H1 (cell line): ENCODE data around the gene USP37. TPM values are rescaled to one million over a fixed set of nuclear protein-coding genes. Genes with fewer than 3 reads are reported as not detected.

Source experiments
- CTCF ChIA-PET: fragments of 300-600 bp; sonication (Branson Sonifier 250); formaldehyde crosslinking; loops from one replicate; lab custom pipeline; 2021; ENCODE audit not compliant: partially characterized antibody; lab: Charles Lee
- POLR2A ChIA-PET: fragments of 300-600 bp; sonication (Branson Sonifier 250); formaldehyde crosslinking; loops from one replicate; lab custom pipeline; 2021; ENCODE audit warnings: inconsistent platforms; ENCODE audit not compliant: partially characterized antibody; lab: Charles Lee
- DNase-seq, 2 experiments: peaks; one replicate each; pipeline versions ENCODE4 v3.0.0 to v3.0.0-alpha.2; 2010 to 2022; ENCODE audit warnings: low spot score in 2 of 2, low read depth in 1 of 2, mixed read lengths in 1 of 2
- FAIRE-seq: peaks from 2 replicates; lab custom pipeline; 2011; peaks lifted over from hg19 to GRCh38; lab: Jason Lieb, UNC
- H2AFZ ChIP-seq: 2 replicates; pipeline ENCODE4 v1.8.1; 2012; ENCODE audit warnings: low read length, inconsistent platforms
- H2AK5ac ChIP-seq: 2 replicates; pipeline ENCODE4 v1.6.1; 2013; ENCODE audit warnings: low read depth, low read length
- H2BK120ac ChIP-seq: replicated peaks from 2 replicates; pipeline ENCODE3; 2013; ENCODE audit warnings: low read depth, low read length, inconsistent platforms
- H2BK12ac ChIP-seq: 2 replicates; pipeline ENCODE4 v1.6.1; 2013; ENCODE audit warnings: low read depth, low read length
- H2BK15ac ChIP-seq: 2 replicates; pipeline ENCODE4 v1.6.1; 2013; ENCODE audit warnings: low read length
- H2BK20ac ChIP-seq: 2 replicates; pipeline ENCODE4 v1.6.1; 2013; ENCODE audit warnings: low read length
- H2BK5ac ChIP-seq: 2 replicates; pipeline ENCODE4 v1.6.1; 2013; ENCODE audit warnings: low read depth, low read length
- H3K14ac ChIP-seq: 2 replicates; pipeline ENCODE4 v1.6.1; 2013; ENCODE audit warnings: inconsistent platforms; ENCODE audit not compliant: insufficient read length
- H3K18ac ChIP-seq: 2 replicates; pipeline ENCODE4 v1.6.1; 2013; ENCODE audit warnings: low read length; ENCODE audit errors: extremely low read depth
- H3K23ac ChIP-seq: 2 replicates; pipeline ENCODE4 v1.6.1; 2013; ENCODE audit warnings: inconsistent platforms; ENCODE audit not compliant: insufficient read length
- H3K23me2 ChIP-seq: 2 replicates; pipeline ENCODE4 v1.6.1; 2013; ENCODE audit warnings: low read depth, low read length
- H3K27ac ChIP-seq: 2 replicates; pipeline ENCODE4 v1.6.1; 2011; ENCODE audit warnings: low read depth, low read length, inconsistent platforms
- H3K27me3 ChIP-seq, 4 experiments: replicated peaks in 1 of 4; 1 replicate in 1 of 4; 2 replicates in 3 of 4; pipeline versions ENCODE4 v1.6.1 to v1.8.1; 2011 to 2013; ENCODE audit warnings: low read length in 3 of 4, mild to moderate bottlenecking in 3 of 4, inconsistent platforms in 2 of 4, mixed read lengths in 2 of 4, moderate library complexity in 1 of 4; ENCODE audit not compliant: control insufficient read depth in 3 of 4, insufficient read depth in 3 of 4; ENCODE audit errors: extremely low read depth in 1 of 4
- H3K36me3 ChIP-seq, 4 experiments: 2 replicates each; pipeline versions ENCODE4 v1.6.1 to v1.8.1; 2011 to 2013; ENCODE audit warnings: mild to moderate bottlenecking in 4 of 4, low read length in 3 of 4, moderate library complexity in 2 of 4, control low read depth in 1 of 4, inconsistent platforms in 1 of 4; ENCODE audit not compliant: insufficient read depth in 4 of 4, control insufficient read depth in 2 of 4
- H3K4ac ChIP-seq: replicated peaks from 2 replicates; pipeline ENCODE3; 2013; ENCODE audit warnings: low read length, low read depth, mixed read lengths, inconsistent platforms; ENCODE audit not compliant: insufficient read length
- H3K4me1 ChIP-seq, 4 experiments: replicated peaks in 1 of 4; 1 replicate in 1 of 4; 2 replicates in 3 of 4; pipeline versions ENCODE4 v1.6.1 to v1.8.1; 2011 to 2013; ENCODE audit warnings: low read length in 3 of 4, inconsistent platforms in 2 of 4, mixed read lengths in 1 of 4; ENCODE audit not compliant: insufficient read depth in 4 of 4, control insufficient read depth in 3 of 4
- H3K4me2 ChIP-seq, 2 experiments: 2 replicates each; pipeline versions ENCODE4 v1.6.1 to v1.8.1; 2011 to 2013; ENCODE audit warnings: low read depth in 2 of 2, low read length in 2 of 2, control low read depth in 1 of 2, inconsistent platforms in 1 of 2, mild to moderate bottlenecking in 1 of 2; ENCODE audit not compliant: insufficient read depth in 1 of 2
- H3K4me3 ChIP-seq, 4 experiments: fragments of 200-600, 300-600 bp in 1 of 4; sonication (generic), shearing (Covaris generic), sonication (Bioruptor Twin) in 1 of 4; 2 replicates each; pipeline versions ENCODE4 v1.5.1 to v1.8.1; 2011 to 2016; ENCODE audit warnings: low read length in 4 of 4, low read depth in 3 of 4, control low read depth in 2 of 4, inconsistent platforms in 2 of 4, mild to moderate bottlenecking in 2 of 4, mixed read lengths in 1 of 4, moderate library complexity in 1 of 4; ENCODE audit not compliant: insufficient read depth in 2 of 4; ENCODE audit errors: extremely low read depth in 1 of 4
- H3K56ac ChIP-seq: replicated peaks from 2 replicates; pipeline ENCODE3; 2013; ENCODE audit warnings: low read depth, mild to moderate bottlenecking, mixed read lengths, low read length, inconsistent platforms; ENCODE audit not compliant: insufficient read length
- H3K79me1 ChIP-seq: 2 replicates; pipeline ENCODE4 v1.6.1; 2013; ENCODE audit warnings: low read depth, low read length, control low read depth
- H3K79me2 ChIP-seq, 2 experiments: 2 replicates each; pipeline versions ENCODE4 v1.6.1 to v1.8.1; 2012 to 2013; ENCODE audit warnings: low read length in 2 of 2, mild to moderate bottlenecking in 2 of 2, inconsistent platforms in 1 of 2; ENCODE audit not compliant: insufficient read depth in 2 of 2, control insufficient read depth in 1 of 2
- H3K9ac ChIP-seq, 4 experiments: replicated peaks in 1 of 4; 1 replicate in 1 of 4; 2 replicates in 3 of 4; pipeline versions ENCODE4 v1.6.1 to v1.8.1; 2011 to 2013; ENCODE audit warnings: low read depth in 3 of 4, low read length in 3 of 4, control low read depth in 2 of 4, mild to moderate bottlenecking in 2 of 4, moderate library complexity in 2 of 4, inconsistent platforms in 1 of 4; ENCODE audit errors: extremely low read depth in 1 of 4
- H3K9me3 ChIP-seq, 2 experiments: 2 replicates each; pipeline versions ENCODE4 v1.6.1 to v1.8.1; 2012 to 2013; ENCODE audit warnings: mild to moderate bottlenecking in 2 of 2, moderate library complexity in 2 of 2, control low read depth in 1 of 2, inconsistent platforms in 1 of 2, low read depth in 1 of 2, low read length in 1 of 2, mixed read lengths in 1 of 2; ENCODE audit not compliant: insufficient read depth in 2 of 2
- H4K20me1 ChIP-seq, 2 experiments: replicated peaks in 1 of 2; 2 replicates each; pipeline versions ENCODE3 to v1.8.1; 2011 to 2013; ENCODE audit warnings: inconsistent platforms in 2 of 2, low read length in 2 of 2, mild to moderate bottlenecking in 1 of 2; ENCODE audit not compliant: insufficient read depth in 2 of 2, control insufficient read depth in 1 of 2
- H4K5ac ChIP-seq: 2 replicates; pipeline ENCODE4 v1.6.1; 2013; ENCODE audit warnings: low read length, low read depth, mixed read lengths, inconsistent platforms; ENCODE audit not compliant: insufficient read length
- H4K8ac ChIP-seq: 2 replicates; pipeline ENCODE4 v1.8.0; 2013; ENCODE audit warnings: mild to moderate bottlenecking, moderate library complexity, low read length, inconsistent platforms; ENCODE audit not compliant: insufficient read depth; ENCODE audit errors: extremely low read depth
- H4K91ac ChIP-seq: replicated peaks from 2 replicates; pipeline ENCODE3; 2013; ENCODE audit warnings: low read length, mixed read lengths, inconsistent platforms; ENCODE audit not compliant: insufficient read length
- BCL11A ChIP-seq, 2 experiments: IDR thresholded peaks; one replicate each; pipeline ENCODE4 v1.6.1; 2011; ENCODE audit warnings: low read depth in 2 of 2, low read length in 2 of 2, mild to moderate bottlenecking in 2 of 2
- CBX5 ChIP-seq: fragments of 300-800, 300-1000 bp; sonication (generic); IDR thresholded peaks from 2 replicates; pipeline ENCODE4 v1.7.1; 2016; ENCODE audit warnings: antibody characterized with exemption, low read length, low read depth
- CBX8 ChIP-seq: fragments of 300-800, 300-1000 bp; sonication (generic); IDR thresholded peaks from 2 replicates; pipeline ENCODE4 v1.7.1; 2016; ENCODE audit warnings: low read depth, low read length, borderline replicate concordance
- CHD2 ChIP-seq: IDR thresholded peaks from 2 replicates; pipeline ENCODE4 v1.6.1; 2012; ENCODE audit warnings: low read length, improper control_type of control experiment
- CTBP2 ChIP-seq: IDR thresholded peaks from 2 replicates; pipeline ENCODE4 v1.7.0; 2011; ENCODE audit warnings: borderline replicate concordance, mild to moderate bottlenecking, moderate library complexity, mixed read lengths, low read length; ENCODE audit not compliant: insufficient read depth, insufficient read length
- EP300 ChIP-seq, 2 experiments: IDR thresholded peaks; 1 replicate in 1 of 2; 2 replicates in 1 of 2; pipeline ENCODE4 v1.6.1; 2011 to 2012; ENCODE audit warnings: low read depth in 2 of 2, low read length in 2 of 2, mild to moderate bottlenecking in 2 of 2, borderline replicate concordance in 1 of 2, inconsistent platforms in 1 of 2, moderate library complexity in 1 of 2
- FOSL1 ChIP-seq: IDR thresholded peaks from 2 replicates; pipeline ENCODE4 v1.6.1; 2011; ENCODE audit warnings: mild to moderate bottlenecking, low read depth, low read length, moderate library complexity; ENCODE audit not compliant: insufficient read depth
- JUN ChIP-seq: IDR thresholded peaks from 2 replicates; pipeline ENCODE4 v1.6.1; 2011; ENCODE audit warnings: low read depth, mild to moderate bottlenecking, improper control_type of control experiment, low read length
- KDM1A ChIP-seq: fragments of 200-600, 300-600 bp; sonication (generic); IDR thresholded peaks from 2 replicates; pipeline ENCODE4 v1.7.1; 2016; ENCODE audit warnings: mild to moderate bottlenecking, low read length, borderline replicate concordance
- KDM4A ChIP-seq: IDR thresholded peaks from one replicate; pipeline ENCODE4 v1.7.1; 2012; ENCODE audit warnings: low read depth, mild to moderate bottlenecking, moderate library complexity, low read length, inconsistent platforms; ENCODE audit not compliant: severe bottlenecking
- MAFK ChIP-seq: IDR thresholded peaks from 2 replicates; pipeline ENCODE4 v1.6.1; 2012; ENCODE audit warnings: low read depth, mild to moderate bottlenecking, improper control_type of control experiment, low read length
- POLR2AphosphoS5 ChIP-seq: IDR thresholded peaks from 2 replicates; pipeline ENCODE4 v1.6.1; 2011; ENCODE audit warnings: low read depth, low read length
- TEAD4 ChIP-seq: IDR thresholded peaks from 2 replicates; pipeline ENCODE4 v1.6.1; 2012; ENCODE audit warnings: low read depth, low read length, inconsistent platforms, mixed read lengths
- WGBS, 2 experiments: shearing (Covaris generic) in 1 of 2; methylation state at CpG; one replicate each; pipeline versions ENCODE4 v1.1.6 to v1.1.7; 2013 to 2015; ENCODE audit warnings: low lambda C conversion rate in 2 of 2, mixed read lengths in 2 of 2, inconsistent platforms in 1 of 2, low coverage in 1 of 2, missing lambda C conversion rate in 1 of 2; ENCODE audit not compliant: insufficient replicate concordance in 2 of 2, insufficient coverage in 1 of 2, insufficient read length in 1 of 2; ENCODE audit errors: extremely low coverage in 1 of 2, missing lambda C conversion rate in 1 of 2; 5-methylcytosine and 5-hydroxymethylcytosine counted together
- polyA plus RNA-seq, 7 experiments: library from polyadenylated mRNA; depleted of rRNA in 3 of 7; stranded (reverse) in 5 of 7; unstranded in 2 of 7; fragments of >200 nt in 5 of 7; fragments of 200-250 nt in 2 of 7; gene quantifications; 1 replicate in 5 of 7; 2 replicates in 1 of 7; 4 replicates in 1 of 7; pipeline versions ENCODE4 v1.2.1 to v1.2.3, GENCODE V29; 2011 to 2013; ENCODE audit warnings: missing spikeins in 2 of 7, mixed read lengths in 2 of 7
- total RNA-seq: library from RNA; stranded (reverse); fragmentation: NEBNext Ultra II Directional; extraction: Animal tissue kit (Norgen Biotek cat#: 25700); gene quantifications from 2 replicates; pipeline ENCODE4 v1.2.1, GENCODE V29; 2021
- TF ChIP-seq, protein P1 (sequence below): IDR thresholded peaks from 2 replicates; pipeline ENCODE4 v1.6.1; 2012; ENCODE audit warnings: inconsistent platforms

Gene USP37
- total and polyA plus RNA-seq, 2 of the 8 experiments (the other 6 are each of a cell fraction or from before 2014, with no cell fraction given), result 3.8 to 29.1 TPM

- Histone ChIP-seq H3K56ac (no peak overlapping the region), H4K91ac (no peak overlapping the region), H3K79me2 (no peaks in the 10 kb centered on the region), H3K4me2 (no peak overlapping the region), H2BK20ac (no peak overlapping the region), H3K79me1 (no peaks in the 10 kb centered on the region), H4K5ac (no peak overlapping the region), H2BK120ac (no peak overlapping the region), H2AK5ac (no peak overlapping the region), H3K4ac (no peak overlapping the region), H3K36me3 (peaks cover 10 to 61% (median 37%) of the 10 kb centered on the region in 4 experiments), H2AFZ (no peak overlapping the region), H4K8ac (no peak overlapping the region), H3K27ac (no peak overlapping the region), H2BK12ac (no peak overlapping the region), H3K27me3 (no peaks in the 10 kb centered on the region), H2BK15ac (no peak overlapping the region), H3K18ac (no peak overlapping the region), H3K9me3 (no peaks in the 10 kb centered on the region), H3K23me2 (no peaks in the 10 kb centered on the region), H3K14ac (no peak overlapping the region), H3K23ac (no peak overlapping the region), H4K20me1 (peaks cover 0 to 2% of the 10 kb centered on the region in 2 experiments), H2BK5ac (no peak overlapping the region), H3K4me1 (no peaks in the 10 kb centered on the region), H3K4me3 (no peak overlapping the region), H3K9ac (no peak overlapping the region)
- TF ChIP-seq JUN (no peak), KDM4A (no peak), CBX5 (no peak), CBX8 (no peak), POLR2AphosphoS5 (no peak), TEAD4 (no peak), BCL11A (IDR thresholded peaks at IDR 0.05; ENCODE audit: low read depth in 2 of 2, low read length in 2 of 2) (no peak), FOSL1 (no peak), MAFK (no peak), CHD2 (no peak), KDM1A (no peak), EP300 (IDR thresholded peaks at IDR 0.05; ENCODE audit: borderline replicate concordance in 1 of 2, low read depth in 2 of 2, low read length in 2 of 2) (no peak), CTBP2 (no peak)
- TF ChIP-seq, protein P1, sequence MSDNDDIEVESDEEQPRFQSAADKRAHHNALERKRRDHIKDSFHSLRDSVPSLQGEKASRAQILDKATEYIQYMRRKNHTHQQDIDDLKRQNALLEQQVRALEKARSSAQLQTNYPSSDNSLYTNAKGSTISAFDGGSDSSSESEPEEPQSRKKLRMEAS, result no peak
- CTCF ChIA-PET, result interaction anchor here (0.6 to 1.8 kb wide), 2 partner anchors 52 to 1791 kb away, joined by 3 to 5 read pairs; no protein-coding TSS in a partner anchor
- DNase-seq (no peak), FAIRE-seq (no peak)
- POLR2A ChIA-PET, result no interaction called here
- WGBS, 2 experiments, result 93% methylated on average over 1 of the region's 1 CpG; no CpG with 5 or more reads in 1 of the 2 experiments
These were observed 109.6 kb downstream of the USP37 start for GRCh38 chr2:218458598-218458997.
